Embryonic facial prominence (tissue), 1 donor: ENCODE data around the gene UBE2F.

Experiments
- DNase-seq: peaks from one replicate; pipeline ENCODE4 v3.0.0-alpha.2; 2016; ENCODE audit errors: extremely low spot score

The UBE2F gene

GRCh38 chr2:237966565-237967462, at the start of gene UBE2F:
UBE2F (plus strand) TSS chr2:237967014; CDS start chr2:237973108, 6,094 bp downstream.
- DNase-seq: peak; percentile 91

- peak; percentile 34 for DNase-seq
Measured at GRCh38 chr2:237917696-237918374, 49.0 kb upstream of the UBE2F start.

- no peak for DNase-seq
Measured at GRCh38 chr2:237919593-237919992, 47.2 kb upstream of the UBE2F start.

- DNase-seq: no peak
Measured at GRCh38 chr2:237920673-237921072, 46.1 kb upstream of the UBE2F start.

GRCh38 chr2:237921967-237922492, 44.8 kb upstream of the UBE2F start:
- no peak for DNase-seq

GRCh38 chr2:237922641-237923361, 44.0 kb upstream of the UBE2F start:
- no peak for DNase-seq

- DNase-seq: no peak
Measured at GRCh38 chr2:237923481-237924163, 43.2 kb upstream of the UBE2F start.

GRCh38 chr2:237924164-237924534, 42.7 kb upstream of the UBE2F start:
- DNase-seq: no peak

- no peak for DNase-seq
Measured at GRCh38 chr2:237927135-237927534, 39.7 kb upstream of the UBE2F start.

GRCh38 chr2:237927986-237928385, 38.8 kb upstream of the UBE2F start:
- no peak for DNase-seq

- DNase-seq: no peak
Measured at GRCh38 chr2:237929979-237930378, 36.8 kb upstream of the UBE2F start.

GRCh38 chr2:237931205-237931721, 35.6 kb upstream of the UBE2F start:
- DNase-seq: peak; percentile 17

GRCh38 chr2:237932731-237933131, 34.1 kb upstream of the UBE2F start:
- DNase-seq: no peak

GRCh38 chr2:237934186-237934585, 32.6 kb upstream of the UBE2F start:
- no peak for DNase-seq

- DNase-seq: no peak
Measured at GRCh38 chr2:237935740-237936452, 30.9 kb upstream of the UBE2F start.

GRCh38 chr2:237939251-237939650, 27.6 kb upstream of the UBE2F start:
- no peak for DNase-seq

GRCh38 chr2:237940828-237941227, 26.0 kb upstream of the UBE2F start:
- no peak for DNase-seq

GRCh38 chr2:237941239-237941638, 25.6 kb upstream of the UBE2F start:
- DNase-seq: no peak

GRCh38 chr2:237942513-237942899, 24.3 kb upstream of the UBE2F start:
- DNase-seq: no peak

GRCh38 chr2:237943395-237944094, 23.3 kb upstream of the UBE2F start:
- no peak for DNase-seq
